Left ventricle myocardium inferior (tissue), 1 donor: ENCODE data around the gene MYO18B. TPM values are rescaled to one million over a fixed set of nuclear protein-coding genes. Genes with fewer than 3 reads are reported as not detected.

Source experiments
- DNase-seq: peaks from one replicate; pipeline ENCODE4 v3.0.0-alpha.2; 2020
- H3K27ac ChIP-seq: fragments of 200-600 bp; replicated peaks from 2 replicates; pipeline ENCODE4 v1.8.0; 2021
- H3K27me3 ChIP-seq: fragments of 200-600 bp; 2 replicates; pipeline ENCODE4 v1.8.0; 2021; ENCODE audit warnings: low read depth
- H3K36me3 ChIP-seq: fragments of 200-600 bp; 2 replicates; pipeline ENCODE4 v1.8.0; 2021
- H3K4me1 ChIP-seq: fragments of 200-600 bp; 2 replicates; pipeline ENCODE4 v1.8.0; 2021
- H3K4me3 ChIP-seq: fragments of 200-600 bp; 2 replicates; pipeline ENCODE4 v1.8.0; 2021; ENCODE audit warnings: mild to moderate bottlenecking, moderate library complexity
- H3K9me3 ChIP-seq: fragments of 200-600 bp; replicated peaks from 2 replicates; pipeline ENCODE4 v1.8.0; 2021
- CTCF ChIP-seq: fragments of 200-600 bp; IDR thresholded peaks from 2 replicates; pipeline ENCODE4 v1.8.0; 2021; ENCODE audit warnings: antibody characterized with exemption, mild to moderate bottlenecking, borderline replicate concordance
- intact Hi-C: fragments of 100-400 bp; cut with micrococcal nuclease; formaldehyde crosslinking; loops from one replicate; pipeline ENCODE4 v1.11.0; 2022
- total RNA-seq: library from RNA; stranded (reverse); fragmentation: NEBNext Ultra II Directional; extraction: Animal tissue kit (Norgen Biotek cat#: 25700); gene quantifications from one replicate; pipeline ENCODE4 v1.2.1, GENCODE V29; 2021
- donor health status: DM: no; HTN: yes; CAD: no; lungs with severe emphysema.

The MYO18B gene
- total RNA-seq, 1 donor from 2014 or later = 163 TPM

GRCh38 chr22:26033586-26033985 is 291.6 kb downstream of the MYO18B start:
- H3K9me3 ChIP-seq = peaks cover 10% of the 10 kb centered on the region
- no peak overlapping the region for H3K27ac ChIP-seq
- H3K4me3 ChIP-seq = no peak overlapping the region
- no peaks in the 10 kb centered on the region for H3K27me3 ChIP-seq
- no peaks in the 10 kb centered on the region for H3K36me3 ChIP-seq
- no peaks in the 10 kb centered on the region for H3K4me1 ChIP-seq
- TF ChIP-seq CTCF = no peak
- no peak for DNase-seq
- intact Hi-C loops = no loop called here

GRCh38 chr22:26035523-26035922 is 293.5 kb downstream of the MYO18B start:
- H3K36me3 ChIP-seq = no peaks in the 10 kb centered on the region
- TF ChIP-seq CTCF = no peak
- no peak for DNase-seq
- H3K27me3 ChIP-seq = no peaks in the 10 kb centered on the region
- H3K4me3 ChIP-seq = no peak overlapping the region
- peaks cover 10% of the 10 kb centered on the region for H3K9me3 ChIP-seq
- intact Hi-C loops = no loop called here
- H3K4me1 ChIP-seq = no peaks in the 10 kb centered on the region
- no peak overlapping the region for H3K27ac ChIP-seq

GRCh38 chr22:26038365-26038764 is 296.4 kb downstream of the MYO18B start:
- TF ChIP-seq CTCF = no peak
- no peak for DNase-seq
- H3K27ac ChIP-seq = no peak overlapping the region
- no peaks in the 10 kb centered on the region for H3K27me3 ChIP-seq
- no peak overlapping the region for H3K4me3 ChIP-seq
- intact Hi-C loops = no loop called here
- H3K4me1 ChIP-seq = peaks cover 6% of the 10 kb centered on the region
- H3K36me3 ChIP-seq = no peaks in the 10 kb centered on the region
- H3K9me3 ChIP-seq = peaks cover 10% of the 10 kb centered on the region

- H3K4me3 ChIP-seq = no peak overlapping the region
- peaks cover 6% of the 10 kb centered on the region for H3K4me1 ChIP-seq
- intact Hi-C loops = no loop called here
- H3K27me3 ChIP-seq = no peaks in the 10 kb centered on the region
- H3K27ac ChIP-seq = no peak overlapping the region
- H3K9me3 ChIP-seq = no peaks in the 10 kb centered on the region
- no peaks in the 10 kb centered on the region for H3K36me3 ChIP-seq
- no peak for DNase-seq
- TF ChIP-seq CTCF = no peak
Observed at GRCh38 chr22:26041931-26042330, 299.9 kb downstream of the MYO18B start.

GRCh38 chr22:26043031-26043430 is 301.0 kb downstream of the MYO18B start:
- no peak overlapping the region for H3K4me3 ChIP-seq
- no peak for TF ChIP-seq CTCF
- no peaks in the 10 kb centered on the region for H3K36me3 ChIP-seq
- no peaks in the 10 kb centered on the region for H3K27me3 ChIP-seq
- DNase-seq = no peak
- intact Hi-C loops = no loop called here
- no peak overlapping the region for H3K27ac ChIP-seq
- no peaks in the 10 kb centered on the region for H3K9me3 ChIP-seq
- H3K4me1 ChIP-seq = peaks cover 6% of the 10 kb centered on the region

- TF ChIP-seq CTCF = no peak
- H3K27me3 ChIP-seq = peaks cover 5% of the 10 kb centered on the region
- H3K36me3 ChIP-seq = no peaks in the 10 kb centered on the region
- H3K4me3 ChIP-seq = no peak overlapping the region
- intact Hi-C loops = no loop called here
- no peak overlapping the region for H3K27ac ChIP-seq
- no peak for DNase-seq
- peaks cover 6% of the 10 kb centered on the region for H3K4me1 ChIP-seq
- H3K9me3 ChIP-seq = no peaks in the 10 kb centered on the region
Observed at GRCh38 chr22:26045051-26045450, 303.1 kb downstream of the MYO18B start.
